GM12878 (cell line): Measurements from ENCODE around the gene OR51T1. TPM values are rescaled to one million over a fixed set of nuclear protein-coding genes. Genes with fewer than 3 reads are reported as not detected.

Source experiments
- ATAC-seq: fragments of 200-7000 bp; cut with Tn5 transposase; 3 replicates; pipeline ENCODE4 v1.9.1; 2020; ENCODE audit warnings: mild to moderate bottlenecking, moderate library complexity
- BruUV-seq: library from RNA; stranded (reverse); fragments of 400-500 nt; replicated peaks from 2 replicates; lab custom pipeline; 2021; lab: Mats Ljungman, UMichigan
- CTCF ChIA-PET: fragments of 300-600 bp; sonication (Branson Sonifier 250); formaldehyde crosslinking; extraction: SDS; loops from one replicate; lab custom pipeline; 2021; ENCODE audit warnings: inconsistent platforms; lab: Yijun Ruan, JAX
- POLR2A ChIA-PET: fragments of 350-600 bp; formaldehyde crosslinking; extraction: SDS; loops from one replicate; lab custom pipeline; 2021; ENCODE audit warnings: inconsistent platforms; lab: Charles Lee
- RAD21 ChIA-PET: fragments of 300-600 bp; sonication (Branson Sonifier 250); formaldehyde crosslinking; loops from one replicate; lab custom pipeline; 2023; ENCODE audit warnings: antibody characterized with exemption; ENCODE audit not compliant: unreplicated experiment; lab: Charles Lee
- SMC1A ChIA-PET: fragments of 300-600 bp; sonication (Branson Sonifier 250); formaldehyde crosslinking; loops from one replicate; lab custom pipeline; 2023; ENCODE audit not compliant: unreplicated experiment, uncharacterized antibody; lab: Charles Lee
- DNase-seq: peaks from one replicate; pipeline ENCODE4 v3.0.0-alpha.2; 2011; ENCODE audit warnings: low read depth, low spot score
- FAIRE-seq: peaks from 3 replicates; lab custom pipeline; 2011; peaks lifted over from hg19 to GRCh38; lab: Jason Lieb, UNC
- H2AFZ ChIP-seq: 2 replicates; pipeline ENCODE4 v1.6.0; 2011; ENCODE audit warnings: low read depth, low read length, control low read depth; ENCODE audit not compliant: control insufficient read depth
- H3K27ac ChIP-seq: 2 replicates; pipeline ENCODE4 v1.5.1; 2011; ENCODE audit warnings: control low read depth; ENCODE audit not compliant: control insufficient read depth, insufficient read depth
- H3K27me3 ChIP-seq, 2 experiments: replicated peaks in 1 of 2; 2 replicates each; pipeline versions ENCODE4 v1.6.0 to v1.6.1; 2011; ENCODE audit warnings: low read length in 1 of 2; ENCODE audit not compliant: control insufficient read depth in 2 of 2, insufficient read depth in 2 of 2
- H3K36me3 ChIP-seq, 2 experiments: 2 replicates each; pipeline ENCODE4 v1.5.1; 2011; ENCODE audit warnings: low read length in 1 of 2; ENCODE audit not compliant: control insufficient read depth in 2 of 2, insufficient read depth in 2 of 2
- H3K4me1 ChIP-seq: 2 replicates; pipeline ENCODE4 v1.6.1; 2011; ENCODE audit warnings: mild to moderate bottlenecking, low read length, moderate library complexity, mixed read lengths; ENCODE audit not compliant: control insufficient read depth, insufficient read depth
- H3K4me2 ChIP-seq: 2 replicates; pipeline ENCODE4 v1.6.0; 2011; ENCODE audit warnings: control low read depth; ENCODE audit not compliant: control insufficient read depth, insufficient read depth
- H3K4me3 ChIP-seq: fragments of 200-600 bp; sonication (generic); 2 replicates; pipeline ENCODE4 v1.5.1; 2016
- H3K79me2 ChIP-seq: 2 replicates; pipeline ENCODE4 v1.6.0; 2011; ENCODE audit warnings: low read length; ENCODE audit not compliant: control insufficient read depth, insufficient read depth
- H3K9ac ChIP-seq: 2 replicates; pipeline ENCODE4 v1.8.0; 2011; ENCODE audit warnings: low read length, control low read depth, mixed read lengths; ENCODE audit not compliant: control insufficient read depth, insufficient read depth
- H3K9me3 ChIP-seq: replicated peaks from 3 replicates; pipeline ENCODE4 v1.5.1; 2011; ENCODE audit warnings: mild to moderate bottlenecking, low read length; ENCODE audit not compliant: control insufficient read depth, insufficient read depth
- H4K20me1 ChIP-seq: 2 replicates; pipeline ENCODE4 v1.6.0; 2011; ENCODE audit not compliant: control insufficient read depth, insufficient read depth
- ASH2L ChIP-seq: fragments of 300-600, 200-600 bp; sonication (generic); IDR thresholded peaks from 2 replicates; pipeline ENCODE4 v1.6.1; 2017; ENCODE audit warnings: low read depth, mild to moderate bottlenecking, borderline replicate concordance
- DPF2 ChIP-seq: fragments of 450-650 bp; IDR thresholded peaks from 2 replicates; pipeline ENCODE4 v1.6.1; 2017; ENCODE audit warnings: mild to moderate bottlenecking
- NR2C2 ChIP-seq: IDR thresholded peaks from 2 replicates; pipeline ENCODE4 v1.6.1; 2011; ENCODE audit warnings: borderline replicate concordance, low read depth; ENCODE audit not compliant: control insufficient read depth, insufficient read length
- RFX5 ChIP-seq: IDR thresholded peaks from 2 replicates; pipeline ENCODE4 v1.6.1; 2011; ENCODE audit warnings: low read depth, low read length, improper control_type of control experiment
- YY1 ChIP-seq: IDR thresholded peaks from 2 replicates; pipeline ENCODE4 v1.6.1; 2011; ENCODE audit warnings: low read depth, mild to moderate bottlenecking, low read length
- in situ Hi-C: fragments of 300-500 bp; cut with MboI; formaldehyde crosslinking; loops from 9 replicates; pipeline ENCODE4 v1.14.3; 2018; ENCODE audit warnings: mixed read lengths
- intact Hi-C: fragments of 100-400 bp; cut with micrococcal nuclease; formaldehyde crosslinking; loops from one replicate; pipeline ENCODE4 v1.14.2; 2022; ENCODE audit not compliant: unreplicated experiment
- polyA plus RNA-seq, 11 experiments: library from polyadenylated mRNA; depleted of rRNA in 4 of 11; unstranded in 6 of 11; stranded (reverse) in 5 of 11; fragments of >200 nt; fragmentation: Nextera tagmentation in 4 of 11; fragmentation: Illumina TruSeq in 1 of 11; extraction: Ambion mirVana in 4 of 11; extraction: Trizol in 1 of 11; gene quantifications; 1 replicate in 1 of 11; 2 replicates in 10 of 11; pipeline versions ENCODE4 v1.2.1 to v1.2.3, GENCODE V29; 2011 to 2016; ENCODE audit warnings: inconsistent platforms in 2 of 11, missing spikeins in 2 of 11, low read depth in 1 of 11
- total RNA-seq, 4 experiments: library from RNA; depleted of rRNA in 3 of 4; stranded (reverse); fragments of >200 nt in 3 of 4; fragmentation: Illumina TruSeq in 1 of 4; extraction: Trizol in 1 of 4; gene quantifications; 2 replicates each; pipeline versions ENCODE4 v1.2.1 to v1.2.3, GENCODE V29; 2013 to 2021
- TF ChIP-seq, protein P1 (sequence below): fragments of 450-650 bp; formaldehyde crosslinking; IDR thresholded peaks from 2 replicates; pipeline ENCODE4 v1.4.0; 2020; ENCODE audit warnings: mild to moderate bottlenecking, moderate library complexity

OR51T1 gene
- total and polyA plus RNA-seq, 10 of the 15 experiments (the other 5 are each of a cell fraction or from before 2014, with no cell fraction given): not detected

DNA sequence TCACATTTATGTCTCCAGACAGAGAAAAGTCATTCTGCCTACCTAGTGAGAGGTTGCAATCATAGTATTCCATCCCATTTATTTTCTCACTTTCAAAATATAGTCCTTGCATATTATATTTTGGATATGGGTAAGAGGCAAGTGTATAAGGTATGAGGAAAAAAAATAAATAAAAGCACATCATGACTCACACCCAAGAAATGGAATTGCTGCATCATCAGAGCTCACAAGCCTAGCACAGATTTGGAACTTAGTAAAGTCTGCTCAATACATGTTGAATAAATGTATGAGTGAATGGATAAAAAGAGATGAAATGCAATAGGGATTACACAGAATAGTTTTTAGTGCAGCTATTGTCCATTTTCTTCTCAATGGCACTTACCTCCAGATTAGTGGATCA lies 44.9 kb downstream of the OR51T1 start:
- Histone ChIP-seq H3K36me3 (no peaks in the 10 kb centered on the region), H3K79me2 (no peaks in the 10 kb centered on the region), H3K27me3 (no peaks in the 10 kb centered on the region), H3K4me2 (no peak overlapping the region), H3K9me3 (no peaks in the 10 kb centered on the region), H3K27ac (no peak overlapping the region), H4K20me1 (no peaks in the 10 kb centered on the region), H3K4me3 (no peak overlapping the region), H2AFZ (no peak overlapping the region), H3K4me1 (no peaks in the 10 kb centered on the region), H3K9ac (no peak overlapping the region)
- in situ Hi-C loops (no loop called here), intact Hi-C loops (no loop called here)
- ATAC-seq: no peak
- BruUV-seq: no TSS peak
- ChIA-PET POLR2A (no interaction called here), RAD21 (no interaction called here), CTCF (no interaction called here), SMC1A (interaction anchor here (1.5 kb wide), 1 partner anchor 9 kb away, joined by 3 read pairs; no protein-coding TSS in a partner anchor)
- FAIRE-seq: no peak
- DNase-seq: no peak
- no peak for TF ChIP-seq YY1
- no peak for TF ChIP-seq RFX5
- no peak for TF ChIP-seq ASH2L
- no peak for TF ChIP-seq NR2C2
- TF ChIP-seq DPF2: no peak
- TF ChIP-seq, protein P1, sequence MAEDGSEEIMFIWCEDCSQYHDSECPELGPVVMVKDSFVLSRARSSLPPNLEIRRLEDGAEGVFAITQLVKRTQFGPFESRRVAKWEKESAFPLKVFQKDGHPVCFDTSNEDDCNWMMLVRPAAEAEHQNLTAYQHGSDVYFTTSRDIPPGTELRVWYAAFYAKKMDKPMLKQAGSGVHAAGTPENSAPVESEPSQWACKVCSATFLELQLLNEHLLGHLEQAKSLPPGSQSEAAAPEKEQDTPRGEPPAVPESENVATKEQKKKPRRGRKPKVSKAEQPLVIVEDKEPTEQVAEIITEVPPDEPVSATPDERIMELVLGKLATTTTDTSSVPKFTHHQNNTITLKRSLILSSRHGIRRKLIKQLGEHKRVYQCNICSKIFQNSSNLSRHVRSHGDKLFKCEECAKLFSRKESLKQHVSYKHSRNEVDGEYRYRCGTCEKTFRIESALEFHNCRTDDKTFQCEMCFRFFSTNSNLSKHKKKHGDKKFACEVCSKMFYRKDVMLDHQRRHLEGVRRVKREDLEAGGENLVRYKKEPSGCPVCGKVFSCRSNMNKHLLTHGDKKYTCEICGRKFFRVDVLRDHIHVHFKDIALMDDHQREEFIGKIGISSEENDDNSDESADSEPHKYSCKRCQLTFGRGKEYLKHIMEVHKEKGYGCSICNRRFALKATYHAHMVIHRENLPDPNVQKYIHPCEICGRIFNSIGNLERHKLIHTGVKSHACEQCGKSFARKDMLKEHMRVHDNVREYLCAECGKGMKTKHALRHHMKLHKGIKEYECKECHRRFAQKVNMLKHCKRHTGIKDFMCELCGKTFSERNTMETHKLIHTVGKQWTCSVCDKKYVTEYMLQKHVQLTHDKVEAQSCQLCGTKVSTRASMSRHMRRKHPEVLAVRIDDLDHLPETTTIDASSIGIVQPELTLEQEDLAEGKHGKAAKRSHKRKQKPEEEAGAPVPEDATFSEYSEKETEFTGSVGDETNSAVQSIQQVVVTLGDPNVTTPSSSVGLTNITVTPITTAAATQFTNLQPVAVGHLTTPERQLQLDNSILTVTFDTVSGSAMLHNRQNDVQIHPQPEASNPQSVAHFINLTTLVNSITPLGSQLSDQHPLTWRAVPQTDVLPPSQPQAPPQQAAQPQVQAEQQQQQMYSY (CRISPR knock-in tag): no peak

Other genes with a start within 250 kb of the OR51T1 start
Only the 7 nearest of the 17 such genes appear.
- gene OR51F2, start 60.6 kb upstream of the OR51T1 start, total RNA-seq (2014; rRNA removed): not detected in 2 replicates
- gene OR51F2, start 60.6 kb upstream of the OR51T1 start, total RNA-seq (2014; rRNA removed; fragmentation: Illumina TruSeq; extraction: Trizol): not detected in 2 replicates
- not detected in 2 replicates for gene OR51F2, start 60.6 kb upstream of the OR51T1 start, total RNA-seq (2021)
- not detected in 2 replicates for gene OR51F2, start 60.6 kb upstream of the OR51T1 start, polyA plus RNA-seq (2011; rRNA removed)
- gene OR51F2, start 60.6 kb upstream of the OR51T1 start, polyA plus RNA-seq (2014; fragmentation: Illumina TruSeq; extraction: Trizol): not detected in 2 replicates
- gene OR51F2, start 60.6 kb upstream of the OR51T1 start, polyA plus RNA-seq (2014; fragmentation: Nextera tagmentation; extraction: Ambion mirVana): not detected
- not detected in 2 replicates for gene OR51F2, start 60.6 kb upstream of the OR51T1 start, polyA plus RNA-seq (2014; rRNA removed)
- not detected for gene OR51F2, start 60.6 kb upstream of the OR51T1 start, polyA plus RNA-seq (2016; fragmentation: Nextera tagmentation; extraction: Ambion mirVana)
- gene OR51S1, start 32.7 kb upstream of the OR51T1 start, total RNA-seq (2014; rRNA removed): not detected in 2 replicates
- not detected in 2 replicates for gene OR51S1, start 32.7 kb upstream of the OR51T1 start, total RNA-seq (2014; rRNA removed; fragmentation: Illumina TruSeq; extraction: Trizol)
- not detected in 2 replicates for gene OR51S1, start 32.7 kb upstream of the OR51T1 start, total RNA-seq (2021)
- not detected in 2 replicates for gene OR51S1, start 32.7 kb upstream of the OR51T1 start, polyA plus RNA-seq (2011; rRNA removed)
- not detected in 2 replicates for gene OR51S1, start 32.7 kb upstream of the OR51T1 start, polyA plus RNA-seq (2014; fragmentation: Illumina TruSeq; extraction: Trizol)
- gene OR51S1, start 32.7 kb upstream of the OR51T1 start, polyA plus RNA-seq (2014; fragmentation: Nextera tagmentation; extraction: Ambion mirVana): not detected
- not detected in 2 replicates for gene OR51S1, start 32.7 kb upstream of the OR51T1 start, polyA plus RNA-seq (2014; rRNA removed)
- gene OR51S1, start 32.7 kb upstream of the OR51T1 start, polyA plus RNA-seq (2016; fragmentation: Nextera tagmentation; extraction: Ambion mirVana): not detected
- not detected in 2 replicates for gene OR51A7, start 21.9 kb downstream of the OR51T1 start, total RNA-seq (2014; rRNA removed)
- not detected in 2 replicates for gene OR51A7, start 21.9 kb downstream of the OR51T1 start, total RNA-seq (2014; rRNA removed; fragmentation: Illumina TruSeq; extraction: Trizol)
- gene OR51A7, start 21.9 kb downstream of the OR51T1 start, total RNA-seq (2021): not detected in 2 replicates
- not detected in 2 replicates for gene OR51A7, start 21.9 kb downstream of the OR51T1 start, polyA plus RNA-seq (2011; rRNA removed)
- not detected in 2 replicates for gene OR51A7, start 21.9 kb downstream of the OR51T1 start, polyA plus RNA-seq (2014; fragmentation: Illumina TruSeq; extraction: Trizol)
- gene OR51A7, start 21.9 kb downstream of the OR51T1 start, polyA plus RNA-seq (2014; fragmentation: Nextera tagmentation; extraction: Ambion mirVana): not detected
- not detected in 2 replicates for gene OR51A7, start 21.9 kb downstream of the OR51T1 start, polyA plus RNA-seq (2014; rRNA removed)
- not detected for gene OR51A7, start 21.9 kb downstream of the OR51T1 start, polyA plus RNA-seq (2016; fragmentation: Nextera tagmentation; extraction: Ambion mirVana)
- not detected in 2 replicates for gene OR51G2, start 37.5 kb downstream of the OR51T1 start, total RNA-seq (2014; rRNA removed)
- not detected in 2 replicates for gene OR51G2, start 37.5 kb downstream of the OR51T1 start, total RNA-seq (2014; rRNA removed; fragmentation: Illumina TruSeq; extraction: Trizol)
- not detected in 2 replicates for gene OR51G2, start 37.5 kb downstream of the OR51T1 start, total RNA-seq (2021)
- not detected in 2 replicates for gene OR51G2, start 37.5 kb downstream of the OR51T1 start, polyA plus RNA-seq (2011; rRNA removed)
- not detected in 2 replicates for gene OR51G2, start 37.5 kb downstream of the OR51T1 start, polyA plus RNA-seq (2014; fragmentation: Illumina TruSeq; extraction: Trizol)
- gene OR51G2, start 37.5 kb downstream of the OR51T1 start, polyA plus RNA-seq (2014; fragmentation: Nextera tagmentation; extraction: Ambion mirVana): not detected
- not detected in 2 replicates for gene OR51G2, start 37.5 kb downstream of the OR51T1 start, polyA plus RNA-seq (2014; rRNA removed)
- gene OR51G2, start 37.5 kb downstream of the OR51T1 start, polyA plus RNA-seq (2016; fragmentation: Nextera tagmentation; extraction: Ambion mirVana): not detected
- not detected in 2 replicates for gene OR51G1, start 42.4 kb downstream of the OR51T1 start, total RNA-seq (2014; rRNA removed)
- gene OR51G1, start 42.4 kb downstream of the OR51T1 start, total RNA-seq (2014; rRNA removed; fragmentation: Illumina TruSeq; extraction: Trizol): not detected in 2 replicates
- gene OR51G1, start 42.4 kb downstream of the OR51T1 start, total RNA-seq (2021): not detected in 2 replicates
- not detected in 2 replicates for gene OR51G1, start 42.4 kb downstream of the OR51T1 start, polyA plus RNA-seq (2011; rRNA removed)
- not detected in 2 replicates for gene OR51G1, start 42.4 kb downstream of the OR51T1 start, polyA plus RNA-seq (2014; fragmentation: Illumina TruSeq; extraction: Trizol)
- not detected for gene OR51G1, start 42.4 kb downstream of the OR51T1 start, polyA plus RNA-seq (2014; fragmentation: Nextera tagmentation; extraction: Ambion mirVana)
- not detected in 2 replicates for gene OR51G1, start 42.4 kb downstream of the OR51T1 start, polyA plus RNA-seq (2014; rRNA removed)
- gene OR51G1, start 42.4 kb downstream of the OR51T1 start, polyA plus RNA-seq (2016; fragmentation: Nextera tagmentation; extraction: Ambion mirVana): not detected
- gene OR51A4, start 65.7 kb downstream of the OR51T1 start, total RNA-seq (2014; rRNA removed): not detected in 2 replicates
- not detected in 2 replicates for gene OR51A4, start 65.7 kb downstream of the OR51T1 start, total RNA-seq (2014; rRNA removed; fragmentation: Illumina TruSeq; extraction: Trizol)
- gene OR51A4, start 65.7 kb downstream of the OR51T1 start, total RNA-seq (2021): not detected in 2 replicates
- gene OR51A4, start 65.7 kb downstream of the OR51T1 start, polyA plus RNA-seq (2011; rRNA removed): not detected in 2 replicates
- not detected in 2 replicates for gene OR51A4, start 65.7 kb downstream of the OR51T1 start, polyA plus RNA-seq (2014; fragmentation: Illumina TruSeq; extraction: Trizol)
- gene OR51A4, start 65.7 kb downstream of the OR51T1 start, polyA plus RNA-seq (2014; fragmentation: Nextera tagmentation; extraction: Ambion mirVana): not detected
- not detected in 2 replicates for gene OR51A4, start 65.7 kb downstream of the OR51T1 start, polyA plus RNA-seq (2014; rRNA removed)
- not detected for gene OR51A4, start 65.7 kb downstream of the OR51T1 start, polyA plus RNA-seq (2016; fragmentation: Nextera tagmentation; extraction: Ambion mirVana)
- gene OR51A2, start 73.8 kb downstream of the OR51T1 start, total RNA-seq (2014; rRNA removed): not detected in 2 replicates
- not detected in 2 replicates for gene OR51A2, start 73.8 kb downstream of the OR51T1 start, total RNA-seq (2014; rRNA removed; fragmentation: Illumina TruSeq; extraction: Trizol)
- gene OR51A2, start 73.8 kb downstream of the OR51T1 start, total RNA-seq (2021): not detected in 2 replicates
- not detected in 2 replicates for gene OR51A2, start 73.8 kb downstream of the OR51T1 start, polyA plus RNA-seq (2011; rRNA removed)
- not detected in 2 replicates for gene OR51A2, start 73.8 kb downstream of the OR51T1 start, polyA plus RNA-seq (2014; fragmentation: Illumina TruSeq; extraction: Trizol)
- not detected for gene OR51A2, start 73.8 kb downstream of the OR51T1 start, polyA plus RNA-seq (2014; fragmentation: Nextera tagmentation; extraction: Ambion mirVana)
- gene OR51A2, start 73.8 kb downstream of the OR51T1 start, polyA plus RNA-seq (2014; rRNA removed): not detected in 2 replicates
- not detected for gene OR51A2, start 73.8 kb downstream of the OR51T1 start, polyA plus RNA-seq (2016; fragmentation: Nextera tagmentation; extraction: Ambion mirVana)